ENCODE measurements around the gene NRXN3.

Gene NRXN3

GRCh38 chr14:78737116-78737515 is 566.9 kb downstream of the NRXN3 start:
- Histone ChIP-seq H3K36me3 (ENCODE audit: insufficient read depth, low read length) (no peaks in the 10 kb centered on the region), H3K79me2 (ENCODE audit: insufficient read depth, low read length) (no peaks in the 10 kb centered on the region), H3K27ac (ENCODE audit: low read depth, low read length, poor library complexity, severe bottlenecking) (no peak overlapping the region), H3K9me3 (ENCODE audit: low read length) (no peaks in the 10 kb centered on the region), H3K4me2 (ENCODE audit: low read length) (no peak overlapping the region), H3F3A (ENCODE audit: insufficient read depth, low read length) (no peaks in the 10 kb centered on the region), H3K27me3 (ENCODE audit: insufficient read depth, low read length) (no peaks in the 10 kb centered on the region), H3K4me3 (ENCODE audit: low read depth, low read length, poor library complexity, severe bottlenecking) (no peak overlapping the region), H3K9ac (ENCODE audit: low read length) (no peak overlapping the region), H3K9me2 (ENCODE audit: low read depth, low read length) (no peaks in the 10 kb centered on the region), H3K4me1 (ENCODE audit: insufficient read depth, low read length, severe bottlenecking) (no peaks in the 10 kb centered on the region), H2AFZ (ENCODE audit: low read length) (no peak overlapping the region), H4K20me1 (ENCODE audit: insufficient read depth, low read length) (no peaks in the 10 kb centered on the region)
- TF ChIP-seq EZH2 (IDR thresholded peaks at IDR 0.05; ENCODE audit: borderline replicate concordance, low read length) (no peak), CTCF (IDR thresholded peaks at IDR 0.05; ENCODE audit: low read length) (no peak)

DNA sequence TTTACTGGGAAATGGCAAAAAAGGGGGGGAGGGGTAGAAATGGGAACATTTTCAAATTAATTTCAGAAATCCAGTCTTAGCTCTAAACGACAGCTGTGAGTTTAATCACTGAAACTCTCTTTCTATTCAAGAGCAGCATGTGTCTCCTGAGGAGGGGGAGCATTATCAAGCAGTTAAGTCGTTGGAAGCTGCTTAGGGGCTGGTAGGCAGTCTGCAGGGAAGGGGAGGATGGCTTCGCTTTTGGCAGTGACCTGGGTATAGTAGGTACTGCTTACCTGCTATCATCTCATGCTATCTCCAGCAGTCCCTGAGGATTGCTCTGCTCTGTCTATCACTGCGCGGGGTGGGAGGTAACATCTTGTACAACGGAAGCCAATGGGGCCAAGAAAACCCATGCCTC is 567.4 kb downstream of the NRXN3 start:
- Histone ChIP-seq H3K9me2 (ENCODE audit: low read depth, low read length) (no peaks in the 10 kb centered on the region), H3K79me2 (ENCODE audit: insufficient read depth, low read length) (no peaks in the 10 kb centered on the region), H3K9ac (ENCODE audit: low read length) (no peak overlapping the region), H3K4me2 (ENCODE audit: low read length) (no peak overlapping the region), H3K9me3 (ENCODE audit: low read length) (no peaks in the 10 kb centered on the region), H2AFZ (ENCODE audit: low read length) (no peak overlapping the region), H3K4me1 (ENCODE audit: insufficient read depth, low read length, severe bottlenecking) (no peaks in the 10 kb centered on the region), H3F3A (ENCODE audit: insufficient read depth, low read length) (no peaks in the 10 kb centered on the region), H3K27me3 (ENCODE audit: insufficient read depth, low read length) (no peaks in the 10 kb centered on the region), H3K27ac (ENCODE audit: low read depth, low read length, poor library complexity, severe bottlenecking) (no peak overlapping the region), H4K20me1 (ENCODE audit: insufficient read depth, low read length) (no peaks in the 10 kb centered on the region), H3K4me3 (ENCODE audit: low read depth, low read length, poor library complexity, severe bottlenecking) (no peak overlapping the region), H3K36me3 (ENCODE audit: insufficient read depth, low read length) (no peaks in the 10 kb centered on the region)
- no peak for TF ChIP-seq CTCF (IDR thresholded peaks at IDR 0.05; ENCODE audit: low read length)

DNA sequence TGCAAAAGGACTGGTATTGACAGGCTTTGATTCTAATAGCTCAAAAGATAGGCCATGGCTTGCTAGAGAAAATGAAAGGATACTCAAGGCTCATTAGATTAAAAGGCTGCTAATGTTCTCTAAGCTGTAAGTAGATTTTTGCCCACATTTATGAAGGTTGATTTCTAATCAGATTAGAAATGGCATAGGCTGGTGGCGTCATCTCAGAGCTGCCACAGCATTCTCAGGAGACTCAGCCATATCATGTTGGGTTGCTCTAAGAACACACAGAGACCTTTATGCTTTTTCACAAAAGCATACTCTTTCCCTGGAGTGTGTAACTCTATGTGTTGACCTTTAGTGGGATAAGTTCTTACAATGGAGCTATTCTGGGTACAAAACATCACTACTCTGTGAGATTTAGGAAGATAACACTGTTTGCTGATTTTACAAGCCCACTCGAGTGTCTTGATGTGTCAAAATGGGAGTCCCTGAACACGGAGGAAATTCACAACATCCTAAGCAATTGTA is 576.0 kb downstream of the NRXN3 start:
- Histone ChIP-seq H3K27me3 (ENCODE audit: insufficient read depth, low read length) (no peaks in the 10 kb centered on the region), H3K9me3 (ENCODE audit: low read length) (no peaks in the 10 kb centered on the region), H3K4me1 (ENCODE audit: insufficient read depth, low read length, severe bottlenecking) (no peaks in the 10 kb centered on the region), H3K79me2 (ENCODE audit: insufficient read depth, low read length) (no peaks in the 10 kb centered on the region), H3F3A (ENCODE audit: insufficient read depth, low read length) (no peaks in the 10 kb centered on the region), H3K36me3 (ENCODE audit: insufficient read depth, low read length) (no peaks in the 10 kb centered on the region), H3K27ac (ENCODE audit: low read depth, low read length, poor library complexity, severe bottlenecking) (no peak overlapping the region), H4K20me1 (ENCODE audit: insufficient read depth, low read length) (no peaks in the 10 kb centered on the region), H3K9me2 (ENCODE audit: low read depth, low read length) (no peaks in the 10 kb centered on the region), H2AFZ (ENCODE audit: low read length) (no peak overlapping the region), H3K4me2 (ENCODE audit: low read length) (no peak overlapping the region), H3K9ac (ENCODE audit: low read length) (no peak overlapping the region), H3K4me3 (ENCODE audit: low read depth, low read length, poor library complexity, severe bottlenecking) (no peak overlapping the region)
- TF ChIP-seq CTCF (IDR thresholded peaks at IDR 0.05; ENCODE audit: low read length) (no peak), EZH2 (IDR thresholded peaks at IDR 0.05; ENCODE audit: borderline replicate concordance, low read length) (no peak)

Data from OCI-LY1 (cell line).